ENCODE measurements around the gene PDGFC.
"Not testable (repeated sequence)": the region's sequence is repeated elsewhere in the genome, so short reads cannot be mapped to it uniquely, and the experiment has no call there.

PDGFC gene

GRCh38 chr4:156950948-156951347, 20.7 kb downstream of the PDGFC start:
- DNase-seq (ENCODE audit: low read depth), result no peak

GRCh38 chr4:156950090-156950489, 21.5 kb downstream of the PDGFC start:
- no peak for DNase-seq (ENCODE audit: low read depth)

GRCh38 chr4:156949373-156949814, 22.2 kb downstream of the PDGFC start:
- DNase-seq (ENCODE audit: low read depth), result no peak

GRCh38 chr4:156948738-156949137, 22.9 kb downstream of the PDGFC start:
- no peak for DNase-seq (ENCODE audit: low read depth)

GRCh38 chr4:156948133-156948532, 23.5 kb downstream of the PDGFC start:
- no peak for DNase-seq (ENCODE audit: low read depth)

- DNase-seq (ENCODE audit: low read depth), result no peak
Observed at GRCh38 chr4:156946516-156947424, 24.8 kb downstream of the PDGFC start.

- DNase-seq (ENCODE audit: low read depth), result no peak
Observed at GRCh38 chr4:156945532-156945931, 26.1 kb downstream of the PDGFC start.

- DNase-seq (ENCODE audit: low read depth), result no peak
Observed at GRCh38 chr4:156942991-156943390, 28.6 kb downstream of the PDGFC start.

- DNase-seq (ENCODE audit: low read depth), result no peak
Observed at GRCh38 chr4:156941940-156942548, 29.6 kb downstream of the PDGFC start.

- DNase-seq (ENCODE audit: low read depth), result no peak
Observed at GRCh38 chr4:156939801-156940200, 31.8 kb downstream of the PDGFC start.

GRCh38 chr4:156939139-156939538, 32.5 kb downstream of the PDGFC start:
- no peak for DNase-seq (ENCODE audit: low read depth)

- no peak for DNase-seq (ENCODE audit: low read depth)
Observed at GRCh38 chr4:156934259-156934635, 37.4 kb downstream of the PDGFC start.

- DNase-seq (ENCODE audit: low read depth), result no peak
Observed at GRCh38 chr4:156933633-156934258, 37.9 kb downstream of the PDGFC start.

GRCh38 chr4:156932360-156932759, 39.2 kb downstream of the PDGFC start:
- not testable (repeated sequence) for DNase-seq (ENCODE audit: low read depth)

GRCh38 chr4:156931267-156931666, 40.3 kb downstream of the PDGFC start:
- DNase-seq (ENCODE audit: low read depth), result no peak

GRCh38 chr4:156929386-156930105, 42.1 kb downstream of the PDGFC start:
- DNase-seq (ENCODE audit: low read depth), result no peak

GRCh38 chr4:156924774-156925315, 46.8 kb downstream of the PDGFC start:
- no peak for DNase-seq (ENCODE audit: low read depth)

GRCh38 chr4:156923525-156923924, 48.1 kb downstream of the PDGFC start:
- DNase-seq (ENCODE audit: low read depth), result no peak

GRCh38 chr4:156915221-156915620, 56.4 kb downstream of the PDGFC start:
- no peak for DNase-seq (ENCODE audit: low read depth)

GRCh38 chr4:156913234-156913633, 58.4 kb downstream of the PDGFC start:
- DNase-seq (ENCODE audit: low read depth), result no peak

GRCh38 chr4:156909010-156909409, 62.6 kb downstream of the PDGFC start:
- no peak for DNase-seq (ENCODE audit: low read depth)

GRCh38 chr4:156906325-156906724, 65.3 kb downstream of the PDGFC start:
- DNase-seq (ENCODE audit: low read depth), result no peak
